Measurements from ENCODE around the gene MMP12. TPM values are rescaled to one million over a fixed set of nuclear protein-coding genes. Genes with fewer than 3 reads are reported as not detected.
"Not testable (repeated sequence)": the region's sequence is repeated elsewhere in the genome, so short reads cannot be mapped to it uniquely, and the experiment has no call there.

MMP12 gene
- total RNA-seq, 2 experiments from 2014 or later = not detected

DNA sequence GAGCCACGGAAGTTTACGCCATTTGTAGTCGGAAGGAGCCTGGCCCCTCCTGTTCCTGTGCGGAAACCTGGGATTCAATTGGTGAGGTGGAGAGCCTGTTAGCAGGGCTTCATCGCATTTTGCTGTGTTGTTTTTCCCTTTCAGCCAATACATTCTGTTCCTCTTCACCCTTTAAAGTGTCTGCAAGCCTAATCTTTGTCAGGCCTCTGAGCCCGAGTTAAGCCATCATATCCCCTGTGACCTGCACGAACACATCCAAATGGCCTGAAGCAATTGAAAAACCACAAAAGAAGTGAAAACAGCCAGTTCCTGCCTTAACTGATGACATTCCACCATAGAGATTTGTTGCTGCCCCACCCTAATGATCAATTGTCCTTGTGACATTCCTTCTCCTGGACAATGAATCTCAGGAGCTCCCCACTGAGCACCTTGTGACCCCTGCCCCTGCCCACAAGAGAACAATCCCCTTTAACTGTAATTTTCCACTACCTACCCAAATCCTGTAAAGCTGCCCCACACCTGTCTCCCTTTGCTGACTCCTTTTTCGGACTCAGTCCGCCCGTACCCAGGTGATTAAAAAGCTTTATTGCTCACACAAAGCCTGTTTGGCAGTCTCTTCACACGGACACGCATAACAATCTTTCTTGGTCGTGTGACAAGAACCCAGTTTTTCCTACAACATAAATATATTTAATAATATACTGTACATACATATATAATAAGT lies 37.1 kb upstream of the MMP12 start:
- Histone ChIP-seq H3K27ac (ENCODE audit: low read depth in 1 of 2, low read length in 2 of 2) (no peak overlapping the region), H3K4me3 (ENCODE audit: low read length) (no peak overlapping the region), H3K36me3 (ENCODE audit: insufficient read depth, low read length) (no peaks in the 10 kb centered on the region), H3K27me3 (ENCODE audit: control insufficient read depth in 1 of 2, insufficient read depth in 2 of 2, low read length in 2 of 2) (no peaks in the 10 kb centered on the region), H3K9me3 (ENCODE audit: control insufficient read depth in 1 of 2, insufficient read depth in 1 of 2, low read length in 2 of 2) (no peaks in the 10 kb centered on the region), H3K4me1 (ENCODE audit: insufficient read depth, low read length) (no peaks in the 10 kb centered on the region)
- ATAC-seq (ENCODE audit: poor library complexity) (no peak), DNase-seq (no peak)
- Mint-ChIP-seq H3K36me3 (ENCODE audit: low read depth) (no peaks in the 10 kb centered on the region), H3K4me3 (no peak overlapping the region), H3K4me1 (ENCODE audit: low read depth) (no peaks in the 10 kb centered on the region), H3K9me3 (no peaks in the 10 kb centered on the region), H3K27me3 (no peaks in the 10 kb centered on the region), H3K27ac (no peak overlapping the region)
- CTCF ChIA-PET = no interaction called here
- POLR2A ChIA-PET = no interaction called here
- intact Hi-C loops (cut with DNase I, micrococcal nuclease) = no loop called here
- no peak for TF ChIP-seq CTCF (IDR thresholded peaks at IDR 0.05)

- intact Hi-C loops (cut with DNase I, micrococcal nuclease); H3K4me3 ChIP-seq (ENCODE audit: low read length); H3K4me1 ChIP-seq (ENCODE audit: insufficient read depth, low read length); ATAC-seq (ENCODE audit: poor library complexity); H3K27ac ChIP-seq (ENCODE audit: low read depth in 1 of 2, low read length in 2 of 2); H3K36me3 ChIP-seq (ENCODE audit: insufficient read depth, low read length); H3K27ac Mint-ChIP-seq; H3K4me3 Mint-ChIP-seq; DNase-seq; POLR2A ChIA-PET; H3K9me3 Mint-ChIP-seq; H3K36me3 Mint-ChIP-seq (ENCODE audit: low read depth); CTCF ChIA-PET; H3K9me3 ChIP-seq (ENCODE audit: control insufficient read depth in 1 of 2, insufficient read depth in 1 of 2, low read length in 2 of 2); H3K27me3 ChIP-seq (ENCODE audit: control insufficient read depth in 1 of 2, insufficient read depth in 2 of 2, low read length in 2 of 2); H3K4me1 Mint-ChIP-seq (ENCODE audit: low read depth); H3K27me3 Mint-ChIP-seq: not testable (repeated sequence)
These were observed 31.1 kb upstream of the MMP12 start for GRCh38 chr11:102905848-102906247.

- intact Hi-C loops (cut with DNase I, micrococcal nuclease); H3K36me3 Mint-ChIP-seq (ENCODE audit: low read depth); H3K9me3 ChIP-seq (ENCODE audit: control insufficient read depth in 1 of 2, insufficient read depth in 1 of 2, low read length in 2 of 2); H3K27ac Mint-ChIP-seq; DNase-seq; H3K36me3 ChIP-seq (ENCODE audit: insufficient read depth, low read length); H3K4me1 ChIP-seq (ENCODE audit: insufficient read depth, low read length); H3K4me3 Mint-ChIP-seq; H3K27me3 ChIP-seq (ENCODE audit: control insufficient read depth in 1 of 2, insufficient read depth in 2 of 2, low read length in 2 of 2); H3K27me3 Mint-ChIP-seq; ATAC-seq (ENCODE audit: poor library complexity); H3K9me3 Mint-ChIP-seq; H3K27ac ChIP-seq (ENCODE audit: low read depth in 1 of 2, low read length in 2 of 2); POLR2A ChIA-PET; H3K4me1 Mint-ChIP-seq (ENCODE audit: low read depth); H3K4me3 ChIP-seq (ENCODE audit: low read length): not testable (repeated sequence)
- CTCF ChIA-PET = interaction anchor here (0.7 kb wide), 1 partner anchor 204 kb away, joined by 3 read pairs; no protein-coding TSS in a partner anchor
These were observed 29.1 kb upstream of the MMP12 start for GRCh38 chr11:102903895-102904294.

DNA sequence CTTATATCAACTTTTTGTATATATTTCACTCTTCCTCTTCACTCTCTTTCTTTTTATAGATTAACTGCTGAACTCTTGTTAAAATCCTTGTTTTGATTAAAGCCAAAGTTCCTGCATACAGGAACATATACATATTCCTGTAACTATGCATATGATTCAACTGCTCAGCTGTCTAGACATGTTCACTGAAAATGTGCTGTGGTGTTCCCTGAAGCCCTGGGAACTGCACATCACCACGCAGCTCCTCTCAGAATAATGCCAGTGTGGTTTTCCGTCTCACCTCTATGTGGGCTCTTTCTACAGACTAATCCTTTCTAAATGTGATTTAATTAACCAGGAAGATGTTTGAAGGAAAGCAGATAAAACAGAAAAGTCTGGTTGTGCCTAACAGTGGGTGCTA lies 25.6 kb upstream of the MMP12 start:
- peaks cover 6% of the 10 kb centered on the region for H3K9me3 Mint-ChIP-seq
- Histone ChIP-seq H3K4me3 (ENCODE audit: low read length) (no peak overlapping the region), H3K27me3 (ENCODE audit: control insufficient read depth in 1 of 2, insufficient read depth in 2 of 2, low read length in 2 of 2) (no peaks in the 10 kb centered on the region), H3K9me3 (ENCODE audit: control insufficient read depth in 1 of 2, insufficient read depth in 1 of 2, low read length in 2 of 2) (no peaks in the 10 kb centered on the region), H3K36me3 (ENCODE audit: insufficient read depth, low read length) (no peaks in the 10 kb centered on the region), H3K27ac (ENCODE audit: low read depth in 1 of 2, low read length in 2 of 2) (no peak overlapping the region), H3K4me1 (ENCODE audit: insufficient read depth, low read length) (no peaks in the 10 kb centered on the region)
- no peak for TF ChIP-seq CTCF (IDR thresholded peaks at IDR 0.05)
- no peaks in the 10 kb centered on the region for H3K36me3 Mint-ChIP-seq (ENCODE audit: low read depth)
- no peaks in the 10 kb centered on the region for H3K4me1 Mint-ChIP-seq (ENCODE audit: low read depth)
- DNase-seq (no peak), ATAC-seq (ENCODE audit: poor library complexity) (no peak)
- ChIA-PET POLR2A (no interaction called here), CTCF (no interaction called here)
- intact Hi-C loops (cut with DNase I, micrococcal nuclease) = no loop called here
- no peak overlapping the region for H3K27ac Mint-ChIP-seq
- H3K4me3 Mint-ChIP-seq = no peak overlapping the region
- H3K27me3 Mint-ChIP-seq = peaks cover 6% of the 10 kb centered on the region

All from CD4-positive, alpha-beta T cell (primary cell).